EL (cell line): ENCODE results near the gene KCMF1.
A peak's percentile ranks its signal among the peaks of the same experiment; 100 is the strongest.

Experiments
- DNase-seq: peaks from one replicate; pipeline ENCODE4 v3.0.0-alpha.2; 2016

Gene KCMF1

DNA sequence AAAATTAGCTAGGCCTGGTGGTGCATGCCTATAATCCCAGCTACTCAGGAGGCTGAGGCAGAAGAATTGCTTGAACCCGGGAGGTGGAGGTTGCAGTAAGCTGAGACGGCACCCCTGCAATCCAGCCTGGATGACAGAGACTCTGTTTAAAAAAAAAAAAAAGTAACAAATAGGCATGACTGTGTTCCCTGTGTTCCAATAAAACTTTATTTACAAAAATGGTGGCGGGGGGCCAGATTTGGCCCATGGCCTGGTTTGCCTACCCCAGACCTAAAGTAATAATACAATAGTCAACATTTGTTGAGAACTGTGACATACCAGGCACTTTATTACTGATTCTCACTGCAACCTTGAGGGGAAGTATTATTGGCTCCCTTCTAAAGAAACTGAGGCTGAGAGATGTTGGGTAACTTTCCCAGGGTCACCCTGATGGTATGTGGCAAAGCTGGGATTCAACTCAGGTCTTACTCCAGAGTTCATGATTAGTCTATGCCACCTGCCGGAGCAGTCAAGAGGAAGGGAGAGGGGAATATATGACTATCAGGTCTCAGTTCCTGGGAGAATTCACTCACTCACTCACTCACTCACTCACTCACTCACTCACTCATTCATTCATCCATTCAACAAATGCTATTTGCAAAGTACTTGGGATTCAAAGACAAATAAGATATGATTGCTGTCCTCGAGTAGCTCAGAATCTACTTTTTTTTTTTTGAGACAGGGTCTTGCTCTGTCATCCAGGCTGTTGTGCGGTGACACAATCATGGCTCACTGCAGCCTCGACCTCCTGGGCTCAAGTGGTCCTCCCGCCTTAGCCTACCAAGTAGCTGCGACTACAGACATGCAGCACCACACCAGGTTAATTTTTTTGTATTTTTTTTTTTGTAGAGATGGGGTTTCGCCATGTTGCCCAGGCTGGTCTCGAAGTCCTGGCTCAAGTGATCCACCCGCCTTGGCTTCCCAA lies 14.3 kb upstream of the KCMF1 start:
- no peak for DNase-seq

GRCh38 chr2:84957771-84958134 lies 13.2 kb upstream of the KCMF1 start:
- DNase-seq: no peak

- DNase-seq: peak; percentile 99
These were observed 12.6 kb upstream of the KCMF1 start for GRCh38 chr2:84958135-84959059.

DNA sequence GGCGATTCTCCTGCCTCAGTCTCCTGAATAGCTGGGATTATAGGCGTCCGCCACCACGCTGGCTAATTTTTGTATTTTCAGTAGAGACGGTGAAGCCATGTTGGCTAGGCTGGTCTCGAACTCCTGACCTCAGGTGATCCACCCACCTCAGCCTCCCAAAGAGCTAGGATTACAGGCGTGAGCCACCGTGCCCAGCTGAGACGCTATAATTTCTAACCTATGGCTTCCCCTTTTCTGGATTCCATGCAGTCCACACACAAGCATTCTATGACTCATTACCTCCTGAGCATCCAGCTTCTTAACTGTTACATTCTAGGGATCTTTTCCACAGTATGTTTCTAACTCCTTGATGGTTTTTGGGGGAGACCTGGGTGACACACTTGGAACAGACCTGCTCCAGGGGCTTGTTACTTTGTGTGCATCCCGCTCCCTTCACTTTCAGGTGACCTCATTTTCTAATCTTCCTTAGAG lies 11.8 kb upstream of the KCMF1 start:
- DNase-seq: peak; percentile 85

GRCh38 chr2:84959566-84960506 lies 11.1 kb upstream of the KCMF1 start:
- DNase-seq: peak; percentile 66

DNA sequence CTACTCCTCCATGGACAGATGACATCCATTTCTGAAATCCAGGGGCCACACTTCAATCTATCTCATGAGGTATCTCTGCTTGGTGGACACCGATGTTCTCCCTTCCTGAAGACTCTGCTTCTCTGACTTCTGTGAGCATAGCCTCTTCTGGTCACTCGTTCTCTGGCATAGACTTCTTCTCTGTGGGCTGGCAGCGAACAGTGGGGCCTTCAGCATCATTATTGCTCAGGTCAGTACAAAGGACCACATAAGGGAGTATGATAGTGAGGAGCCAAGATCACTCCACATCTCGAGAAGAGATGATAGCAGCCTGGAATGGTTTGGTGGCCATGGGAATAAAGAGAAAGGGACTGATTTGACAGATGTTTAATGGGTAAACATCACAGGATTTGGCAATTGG lies 8.0 kb upstream of the KCMF1 start:
- DNase-seq: no peak

DNA sequence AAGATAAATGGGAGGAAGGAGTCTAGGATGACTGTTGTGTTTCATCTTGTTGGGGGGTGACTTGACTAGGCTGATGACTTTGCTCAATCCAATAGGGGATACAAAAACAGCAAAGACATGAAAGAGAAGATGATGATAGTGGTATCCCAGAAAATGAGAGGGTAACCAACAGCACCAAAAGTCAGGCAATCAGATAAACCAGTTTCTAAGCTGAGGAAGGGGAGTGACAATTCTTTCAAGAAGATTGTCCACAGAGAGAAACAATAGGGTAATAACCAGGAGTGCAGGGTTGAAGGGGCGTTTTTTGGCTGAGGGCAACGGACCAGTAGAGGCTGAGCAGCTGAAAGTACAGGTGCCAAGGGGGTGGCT lies 7.7 kb upstream of the KCMF1 start:
- no peak for DNase-seq

DNA sequence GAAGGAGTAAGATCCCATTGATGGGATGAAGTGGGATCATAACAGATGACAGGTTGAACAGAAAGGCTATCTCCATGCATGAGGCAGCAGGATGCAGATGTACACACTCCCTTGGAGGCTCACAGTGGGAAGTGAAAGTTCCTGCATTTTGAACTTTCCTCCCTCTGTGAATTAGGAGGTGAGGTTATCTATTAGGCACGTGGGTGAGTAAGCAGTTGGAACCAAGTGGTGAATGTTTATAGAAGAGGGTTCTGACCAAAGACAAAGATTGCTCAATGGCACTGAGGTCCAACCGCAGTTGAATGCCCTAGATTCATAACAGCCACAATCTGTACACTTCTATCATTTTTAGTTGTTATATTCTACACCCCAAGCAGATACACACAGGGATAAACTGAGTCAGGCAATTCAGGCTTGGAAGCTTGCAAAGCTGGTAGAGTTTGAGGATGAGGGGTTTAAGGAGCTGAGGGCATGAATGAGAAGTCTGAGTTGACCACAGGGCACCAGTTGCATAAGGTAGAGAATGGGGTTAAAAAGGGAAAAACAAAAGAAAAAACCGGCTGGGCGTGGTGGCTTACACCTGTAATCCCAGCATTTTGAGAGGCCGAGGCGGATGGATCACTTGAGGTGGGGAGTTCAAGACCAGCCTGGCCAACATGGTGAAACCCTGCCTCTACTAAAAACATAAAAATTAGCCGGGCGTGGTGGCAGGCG lies 7.1 kb upstream of the KCMF1 start:
- peak; percentile 95 for DNase-seq

DNA sequence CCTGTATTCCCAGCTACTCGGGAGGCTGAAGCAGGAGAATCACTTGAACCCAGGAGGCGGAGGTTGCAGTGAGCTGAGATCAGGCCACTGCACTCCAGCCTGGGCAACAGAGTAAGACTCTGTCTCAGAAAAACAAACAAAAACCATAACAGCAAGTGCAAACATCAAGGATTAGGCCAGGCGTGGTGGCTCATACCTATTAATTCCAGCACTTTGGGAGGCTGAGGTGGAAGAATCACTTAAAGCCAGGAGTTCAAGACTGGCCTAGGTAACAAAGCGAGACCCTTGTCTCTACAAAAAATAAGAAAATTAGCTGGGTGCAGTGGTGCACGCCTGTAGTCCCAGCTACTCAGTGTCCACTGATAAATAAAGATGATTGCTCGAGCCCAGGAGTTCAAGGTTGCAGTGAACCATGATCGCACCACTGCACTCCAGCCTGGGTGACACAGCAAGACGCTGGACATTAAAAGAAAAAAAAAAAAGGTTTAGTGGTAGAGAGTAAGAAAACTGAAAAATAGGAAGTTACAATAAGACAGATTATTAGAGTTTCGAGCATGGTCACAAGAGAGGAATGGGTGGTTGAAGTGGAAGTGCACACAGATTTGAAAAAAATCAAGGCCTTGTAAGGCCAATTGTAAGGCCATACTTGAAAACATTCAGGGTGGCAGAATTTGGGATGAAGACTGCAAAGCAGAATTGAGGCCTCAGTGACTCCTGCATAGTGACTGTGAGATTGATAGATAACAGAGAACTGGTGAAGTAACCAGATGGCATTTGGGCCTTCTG lies 6.4 kb upstream of the KCMF1 start:
- no peak for DNase-seq

DNA sequence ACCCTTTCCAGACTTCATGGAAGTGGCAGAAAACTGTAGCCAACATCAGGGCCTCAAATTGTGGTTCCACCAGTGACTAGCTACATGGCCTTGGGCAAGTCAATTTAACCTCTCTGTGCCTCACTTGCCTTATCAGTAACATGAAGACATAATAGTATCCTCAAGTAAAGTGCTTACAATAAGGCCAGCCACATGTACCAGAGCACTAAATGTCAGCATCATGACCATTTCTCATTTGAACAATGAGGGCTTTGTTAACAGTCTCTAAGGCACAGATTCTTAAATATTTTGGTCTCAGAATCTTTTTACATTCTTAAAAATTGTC lies 5.8 kb upstream of the KCMF1 start:
- no peak for DNase-seq

DNA sequence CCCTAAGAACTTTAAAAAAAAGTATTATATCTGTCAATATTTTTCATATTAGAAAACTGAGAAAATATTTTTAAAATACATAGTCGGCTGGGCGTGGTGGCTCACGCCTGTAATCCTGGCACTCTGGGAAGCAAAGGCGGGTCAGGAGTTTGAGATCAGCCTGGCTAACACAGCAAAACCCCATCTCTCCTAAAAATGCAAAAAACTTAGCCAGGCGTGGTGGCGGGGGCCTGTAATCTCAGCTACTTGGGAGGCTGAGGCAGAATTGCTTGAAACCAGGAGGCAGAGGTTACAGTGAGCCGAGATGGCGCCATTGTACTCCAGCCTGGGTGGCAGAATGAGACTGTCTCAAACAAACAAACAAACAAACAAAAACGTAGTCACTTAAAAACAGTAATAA lies 5.1 kb upstream of the KCMF1 start:
- no peak for DNase-seq

GRCh38 chr2:84966731-84967130 lies 4.2 kb upstream of the KCMF1 start:
- DNase-seq: no peak

- DNase-seq: no peak
These were observed 1.3 kb upstream of the KCMF1 start for GRCh38 chr2:84969511-84970209.

GRCh38 chr2:84970210-84970867 lies 622 bp upstream of the KCMF1 start:
- peak; percentile 57 for DNase-seq

DNA sequence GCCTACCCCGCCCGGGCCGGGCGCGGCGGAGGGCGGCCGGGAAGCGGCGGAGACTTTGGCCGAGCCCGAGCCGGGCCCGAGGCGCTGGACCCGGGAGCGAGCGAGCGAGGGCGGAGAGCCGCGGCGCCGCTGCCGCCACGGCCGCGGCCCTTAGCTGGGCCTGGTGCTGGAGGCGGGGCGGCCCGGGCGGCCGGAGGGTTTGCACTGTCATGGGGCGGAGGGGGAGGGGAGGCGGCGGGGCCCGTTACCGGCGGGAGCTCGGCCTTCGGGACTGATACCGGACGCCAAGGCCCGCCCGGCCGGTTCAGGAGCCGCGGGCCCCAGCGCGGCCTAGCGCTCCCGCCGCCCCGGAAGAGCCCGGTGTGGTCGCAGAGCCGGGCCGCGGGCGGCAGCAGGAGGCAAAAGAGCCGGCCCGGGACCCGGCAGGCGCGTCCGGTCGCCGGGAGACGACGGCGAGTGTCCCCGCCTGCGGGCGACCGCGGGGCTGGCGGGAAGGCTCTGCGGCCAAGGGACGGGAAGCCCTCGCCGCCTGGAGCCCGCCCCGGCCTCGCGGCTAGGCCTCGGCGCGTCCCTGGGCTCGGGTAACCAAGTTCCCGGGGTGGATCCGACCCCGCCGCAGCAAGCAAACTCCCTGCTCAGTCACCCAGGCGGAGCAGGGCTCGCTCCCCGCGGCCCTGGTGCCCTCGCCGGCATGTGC lies 697 bp downstream of the KCMF1 start:
- peak; percentile 44 for DNase-seq

DNA sequence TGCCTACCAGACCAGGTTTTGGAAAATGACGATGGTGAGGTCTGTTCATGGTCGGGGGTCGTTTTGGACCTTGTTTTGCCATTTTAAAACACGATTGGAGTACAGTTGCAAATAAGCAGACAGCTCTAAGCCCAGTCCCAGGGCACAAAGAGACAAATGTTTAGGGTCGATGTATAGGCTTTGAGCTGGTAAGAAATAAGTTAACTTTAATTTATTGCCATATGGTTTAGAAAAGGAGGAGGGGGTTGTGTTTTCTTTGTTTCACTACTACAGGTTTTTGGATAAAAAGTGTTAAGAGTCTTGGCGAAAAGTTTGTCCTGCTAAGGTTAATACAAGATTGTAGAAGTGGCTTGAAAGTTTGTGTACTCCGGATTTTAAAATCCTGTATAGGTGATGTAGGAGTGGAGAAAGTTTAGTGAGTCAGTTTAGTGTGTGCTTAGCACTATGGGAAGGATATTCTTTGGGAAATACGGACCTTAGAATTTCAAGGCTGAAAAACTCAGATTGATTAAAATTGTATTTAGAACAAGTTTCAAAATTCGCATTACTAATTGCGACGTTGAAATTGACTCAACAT lies 1.3 kb downstream of the KCMF1 start:
- no peak for DNase-seq

- DNase-seq: no peak
These were observed 2.0 kb downstream of the KCMF1 start for GRCh38 chr2:84972932-84973331.

GRCh38 chr2:84980263-84980983 lies 9.5 kb downstream of the KCMF1 start:
- DNase-seq: no peak
